Cerebellar cortex (tissue), 1 donor: ENCODE results near the gene ACTL6B.

Experiments used
- DNase-seq: peaks from one replicate; pipeline ENCODE4 v3.0.0-alpha.2; 2015; ENCODE audit warnings: low spot score

Gene ACTL6B

GRCh38 chr7:100599911-100600729 lies 56.1 kb downstream of the ACTL6B start:
- no peak for DNase-seq

DNA sequence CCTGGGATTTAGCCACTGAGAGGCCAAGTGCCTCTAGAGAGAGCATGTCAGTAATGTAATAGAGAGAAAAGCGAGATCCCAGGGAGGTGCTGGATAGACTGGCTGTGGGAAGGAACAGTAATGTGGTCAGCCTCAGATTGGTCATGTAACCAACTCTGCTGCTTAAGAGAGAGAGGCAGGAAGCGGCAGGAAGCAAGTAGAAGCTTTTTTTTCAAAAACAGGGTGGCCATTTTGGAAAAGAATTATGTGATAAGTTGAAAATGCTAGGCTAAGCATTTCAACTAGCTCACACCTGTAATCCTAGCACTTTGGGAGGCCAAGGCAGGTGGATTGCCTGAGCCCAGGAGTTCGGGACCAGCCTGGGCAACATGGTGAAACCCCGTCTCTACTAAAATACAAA lies 57.8 kb downstream of the ACTL6B start:
- DNase-seq = no peak

GRCh38 chr7:100595188-100595587 lies 61.1 kb downstream of the ACTL6B start:
- DNase-seq = no peak
